NCI-H2029 treated with DMSO at 0.1 percent for 48 hours (cell line): ENCODE data around the gene MTSS2.

ENCODE experiments used
- DNase-seq: peaks from one replicate; lab custom pipeline; 2025; lab: John Stamatoyannopoulos, UW

The MTSS2 gene

DNA sequence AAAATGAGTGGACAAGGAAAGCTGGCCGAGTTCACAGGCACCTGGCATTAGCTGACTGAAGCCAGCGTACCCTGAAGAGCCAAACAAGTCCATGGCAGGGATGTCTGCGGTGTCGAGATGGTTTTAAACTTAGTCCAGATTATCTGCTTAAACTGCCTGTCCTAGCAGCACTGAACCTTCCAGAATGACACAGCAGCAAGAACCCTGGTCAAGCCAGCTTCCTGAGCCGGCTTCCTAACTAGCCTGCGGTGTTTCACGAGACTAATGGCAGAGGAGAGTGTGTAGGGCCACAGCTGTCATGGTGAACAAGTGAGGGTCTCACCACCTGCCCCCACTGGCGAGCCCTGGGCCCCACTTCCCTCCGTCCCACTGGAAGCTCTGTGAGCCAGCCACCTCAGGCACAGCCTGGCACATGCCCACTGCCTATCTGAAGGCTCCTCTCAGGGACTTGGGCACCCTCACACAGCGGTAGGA, 28.8 kb upstream of the MTSS2 start:
- DNase-seq: no peak

- no peak for DNase-seq
Measured at GRCh38 chr16:70713824-70714223, 28.0 kb upstream of the MTSS2 start.

GRCh38 chr16:70713342-70713741, 27.5 kb upstream of the MTSS2 start:
- DNase-seq: no peak

GRCh38 chr16:70712942-70713341, 27.1 kb upstream of the MTSS2 start:
- DNase-seq: no peak

DNA sequence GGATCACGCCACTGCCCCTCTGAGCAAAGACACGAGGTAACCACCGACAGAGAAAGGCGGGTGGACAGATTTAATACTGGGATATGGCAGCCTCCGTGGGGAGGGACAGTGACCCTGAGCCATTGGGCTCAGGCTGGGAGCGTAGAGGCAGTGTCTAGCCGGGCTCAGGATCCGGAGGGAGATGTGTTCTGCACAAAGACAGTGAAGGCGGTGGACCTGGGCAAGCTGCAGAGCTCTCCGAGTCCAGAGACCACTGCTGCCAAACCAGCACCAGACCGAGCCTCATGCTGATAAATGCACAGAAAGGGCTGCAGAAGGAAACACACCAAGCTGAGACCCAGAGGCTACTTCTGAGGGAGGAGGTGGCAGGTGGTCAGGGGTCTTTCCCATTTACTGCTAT, 26.5 kb upstream of the MTSS2 start:
- no peak for DNase-seq

DNA sequence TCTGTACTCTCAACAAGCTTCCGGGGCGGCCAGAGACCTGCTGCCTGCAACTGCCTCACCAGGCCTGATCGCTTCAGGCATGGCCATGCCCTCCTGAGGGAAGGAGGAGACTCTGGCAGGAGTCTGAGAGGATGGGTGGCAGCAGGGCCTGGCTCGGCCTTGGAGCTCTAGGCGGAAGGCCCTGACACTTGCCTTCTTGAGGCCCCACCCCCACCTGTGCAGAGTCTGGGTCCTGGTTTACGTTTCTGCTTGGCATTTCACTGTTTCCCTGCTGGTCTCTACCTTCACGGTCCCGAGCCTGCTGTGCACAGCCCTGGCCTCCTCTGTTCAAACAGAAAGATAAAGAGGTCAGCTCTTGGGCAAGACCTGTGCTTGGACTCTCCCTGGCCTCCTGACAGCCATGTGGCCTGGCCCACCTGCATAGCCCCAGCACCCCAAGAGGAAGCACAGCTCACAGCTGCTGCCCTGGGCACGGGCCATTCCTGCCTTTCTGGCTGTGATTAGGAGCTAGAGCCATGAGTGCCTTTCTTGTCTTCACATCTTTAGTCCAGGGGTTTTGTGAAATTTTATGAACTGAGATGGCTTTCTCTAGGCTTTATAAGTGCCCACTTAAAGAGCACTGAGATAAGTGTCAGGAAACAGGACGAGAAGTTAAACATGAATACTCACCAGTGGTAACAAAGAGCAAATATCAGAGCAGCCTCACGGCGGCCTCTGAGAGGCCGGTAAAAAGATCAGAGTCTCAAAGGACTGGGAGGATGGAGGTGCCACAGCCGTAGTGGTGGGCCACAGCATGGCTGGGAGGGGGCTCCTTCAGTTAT, 25.6 kb upstream of the MTSS2 start:
- DNase-seq: no peak

- DNase-seq: no peak
Measured at GRCh38 chr16:70710422-70711210, 24.8 kb upstream of the MTSS2 start.

- no peak for DNase-seq
Measured at GRCh38 chr16:70709942-70710341, 24.1 kb upstream of the MTSS2 start.

GRCh38 chr16:70709457-70709856, 23.6 kb upstream of the MTSS2 start:
- DNase-seq: no peak

DNA sequence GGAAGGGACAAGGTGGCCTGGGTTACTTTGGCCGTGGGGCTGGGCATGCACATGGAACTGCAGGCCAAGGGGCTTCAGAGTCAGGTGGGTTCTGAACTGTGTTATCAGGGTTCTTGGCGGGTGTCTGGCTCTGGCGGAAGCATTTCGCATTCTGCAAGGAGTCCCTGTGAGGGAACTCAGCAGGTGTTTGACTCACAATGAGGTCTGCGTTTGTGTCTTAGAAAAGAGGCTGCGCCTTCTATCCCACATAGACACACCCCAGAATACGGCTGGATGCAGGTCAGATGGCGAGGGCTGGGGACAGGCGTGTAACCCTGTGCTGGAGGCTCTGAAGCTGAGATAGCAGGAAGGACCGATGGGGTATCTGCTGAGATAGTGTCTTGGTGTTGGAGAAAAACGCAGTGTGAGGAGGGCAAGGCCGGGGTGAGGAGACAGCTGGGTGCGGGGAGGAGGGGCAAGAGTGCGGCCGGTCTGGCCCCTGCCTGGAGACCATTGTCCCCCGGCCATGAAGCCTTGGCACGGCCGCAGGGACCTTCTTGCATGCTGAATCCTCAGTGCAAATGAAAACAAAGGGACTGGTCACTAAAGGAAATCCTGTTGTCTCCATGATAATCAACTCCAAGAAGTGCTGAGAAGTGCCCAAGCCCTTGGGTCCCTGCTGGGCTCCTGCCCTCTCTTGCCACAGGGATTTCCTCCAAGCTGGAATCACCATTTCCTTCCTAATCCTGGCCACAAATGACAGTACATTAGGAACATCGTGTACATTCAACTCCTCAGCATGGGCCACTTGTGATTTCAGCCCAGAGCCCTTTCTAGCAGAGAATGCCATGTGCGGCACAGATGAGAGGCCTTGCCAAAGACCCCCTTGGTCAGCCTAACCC, 22.8 kb upstream of the MTSS2 start:
- no peak for DNase-seq

GRCh38 chr16:70706948-70707465, 21.2 kb upstream of the MTSS2 start:
- no peak for DNase-seq

- no peak for DNase-seq
Measured at GRCh38 chr16:70705056-70705455, 19.2 kb upstream of the MTSS2 start.

DNA sequence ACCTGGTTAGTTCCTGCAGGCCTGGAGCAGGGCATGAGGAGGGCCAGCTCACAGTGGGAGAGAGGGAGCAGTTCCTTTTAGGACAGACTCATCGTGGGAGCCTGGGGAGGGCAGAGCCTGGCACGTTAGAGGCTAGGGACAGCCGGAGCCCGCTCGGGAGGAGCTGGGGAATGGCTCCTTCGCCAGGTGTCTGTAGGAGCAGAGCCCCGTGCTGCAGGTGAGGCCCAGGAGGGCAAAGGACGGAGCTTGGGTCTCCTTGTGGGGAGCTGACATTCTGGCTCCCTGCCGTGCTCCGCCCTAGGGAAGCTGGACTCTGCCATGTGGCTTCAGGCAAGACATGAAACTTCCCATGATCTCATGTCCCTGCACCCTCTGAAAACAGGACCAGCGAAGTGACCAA, 18.7 kb upstream of the MTSS2 start:
- DNase-seq: no peak

- DNase-seq: no peak
Measured at GRCh38 chr16:70703835-70704381, 18.1 kb upstream of the MTSS2 start.

GRCh38 chr16:70703041-70703834, 17.4 kb upstream of the MTSS2 start:
- no peak for DNase-seq

GRCh38 chr16:70702624-70703023, 16.8 kb upstream of the MTSS2 start:
- DNase-seq: no peak

GRCh38 chr16:70701998-70702397, 16.1 kb upstream of the MTSS2 start:
- DNase-seq: no peak

GRCh38 chr16:70701596-70701995, 15.7 kb upstream of the MTSS2 start:
- no peak for DNase-seq

- DNase-seq: no peak
Measured at GRCh38 chr16:70701036-70701435, 15.2 kb upstream of the MTSS2 start.

GRCh38 chr16:70700101-70701020, 14.5 kb upstream of the MTSS2 start:
- DNase-seq: no peak
